COLO829 (cell line): ENCODE results near the gene HOXD8.

Source experiments
- DNase-seq: peaks from one replicate; pipeline ENCODE4 v3.0.0; 2012; ENCODE audit warnings: low spot score

The HOXD8 gene

GRCh38 chr2:176091329-176092258, 37.9 kb upstream of the HOXD8 start:
- no peak for DNase-seq

- DNase-seq, result no peak
Measured at GRCh38 chr2:176092270-176093144, 37.0 kb upstream of the HOXD8 start, which contains the start of gene HOXD13. Gene HOXD13, plus strand, starts transcription at chr2:176092721. Its CDS starts 170 bp downstream, at chr2:176092891.

- peak; percentile 46 for DNase-seq
Measured at GRCh38 chr2:176093145-176093897, 36.2 kb upstream of the HOXD8 start.

- no peak for DNase-seq
Measured at GRCh38 chr2:176093898-176094249, 35.6 kb upstream of the HOXD8 start.

- no peak for DNase-seq
Measured at GRCh38 chr2:176094349-176094748, 35.2 kb upstream of the HOXD8 start.

GRCh38 chr2:176095421-176095820, 34.1 kb upstream of the HOXD8 start:
- DNase-seq, result no peak

GRCh38 chr2:176096243-176096985, 33.1 kb upstream of the HOXD8 start:
- DNase-seq, result peak; percentile 48

GRCh38 chr2:176096986-176097819, 32.3 kb upstream of the HOXD8 start:
- DNase-seq, result peak; percentile 79

GRCh38 chr2:176097820-176098365, 31.6 kb upstream of the HOXD8 start:
- no peak for DNase-seq

GRCh38 chr2:176098366-176099158, 30.9 kb upstream of the HOXD8 start:
- DNase-seq, result no peak

- no peak for DNase-seq
Measured at GRCh38 chr2:176099159-176099727, 30.3 kb upstream of the HOXD8 start.

- no peak for DNase-seq
Measured at GRCh38 chr2:176099728-176100546, 29.6 kb upstream of the HOXD8 start, which contains the start of gene HOXD12. Gene HOXD12, plus strand, starts transcription at chr2:176099795. Its CDS starts 7 bp downstream, at chr2:176099802.

GRCh38 chr2:176100547-176101140, 28.9 kb upstream of the HOXD8 start:
- DNase-seq, result no peak

- DNase-seq, result no peak
Measured at GRCh38 chr2:176101216-176101830, 28.2 kb upstream of the HOXD8 start.

- DNase-seq, result no peak
Measured at GRCh38 chr2:176101842-176102241, 27.7 kb upstream of the HOXD8 start.

- no peak for DNase-seq
Measured at GRCh38 chr2:176102309-176102866, 27.1 kb upstream of the HOXD8 start.

- no peak for DNase-seq
Measured at GRCh38 chr2:176103194-176103593, 26.3 kb upstream of the HOXD8 start.
